HepG2 (cell line): ENCODE results near the gene SEMA5B. TPM values are rescaled to one million over a fixed set of nuclear protein-coding genes. Genes with fewer than 3 reads are reported as not detected.

ENCODE experiments used
- ATAC-seq: fragments of 200-7000 bp; cut with Tn5 transposase; 3 replicates; pipeline ENCODE4 v1.9.1; 2020; ENCODE audit warnings: mild to moderate bottlenecking, moderate library complexity
- BruUV-seq: library from RNA; stranded (reverse); fragments of 400-500 nt; replicated peaks from 2 replicates; lab custom pipeline; 2021; lab: Mats Ljungman, UMichigan
- CTCF ChIA-PET: fragments of 300-600 bp; formaldehyde crosslinking; extraction: SDS; loops from one replicate; lab custom pipeline; 2021; ENCODE audit warnings: low total read pairs, inconsistent platforms, low intra/inter-chr PET ratio; lab: Yijun Ruan, JAX
- POLR2A ChIA-PET: fragments of 350-600 bp; sonication (Branson Sonifier 250); formaldehyde crosslinking; loops from one replicate; lab custom pipeline; 2020; ENCODE audit warnings: antibody characterized with exemption, inconsistent platforms; lab: Yijun Ruan, JAX
- DNase-seq: peaks from one replicate; pipeline ENCODE4 v3.0.0-alpha.2; 2015; ENCODE audit warnings: low spot score
- FAIRE-seq: peaks from 3 replicates; lab custom pipeline; 2011; peaks lifted over from hg19 to GRCh38; lab: Jason Lieb, UNC
- H2AFZ ChIP-seq: one replicate; pipeline ENCODE4 v1.6.1; 2011; ENCODE audit warnings: low read length, inconsistent platforms
- H3K27ac ChIP-seq: fragments of 300-600 bp; 3 replicates; pipeline ENCODE4 v1.8.0; 2011; ENCODE audit warnings: mixed run types, mild to moderate bottlenecking, mixed read lengths, low read length, inconsistent platforms; ENCODE audit not compliant: insufficient read depth; ENCODE audit errors: extremely low read length
- H3K27me3 ChIP-seq, 2 experiments: fragments of 200-600 bp in 1 of 2; 2 replicates in 1 of 2; 3 replicates in 1 of 2; pipeline versions ENCODE4 v1.6.0 to v1.8.0; 2011; ENCODE audit warnings: low read length in 2 of 2, mild to moderate bottlenecking in 2 of 2, moderate library complexity in 2 of 2, inconsistent platforms in 1 of 2; ENCODE audit not compliant: insufficient read depth in 2 of 2, control insufficient read depth in 1 of 2
- H3K36me3 ChIP-seq, 2 experiments: fragments of 200-600 bp in 1 of 2; replicated peaks in 1 of 2; 2 replicates in 1 of 2; 3 replicates in 1 of 2; pipeline versions ENCODE4 v1.5.1 to v1.8.0; 2011; ENCODE audit warnings: low read length in 2 of 2, inconsistent platforms in 1 of 2; ENCODE audit not compliant: insufficient read depth in 2 of 2, control insufficient read depth in 1 of 2
- H3K4me1 ChIP-seq: 2 replicates; pipeline ENCODE4 v1.5.1; 2012; ENCODE audit warnings: low read length, inconsistent platforms; ENCODE audit not compliant: insufficient read depth
- H3K4me2 ChIP-seq: 2 replicates; pipeline ENCODE4 v1.6.0; 2011; ENCODE audit warnings: low read depth, low read length, inconsistent platforms
- H3K4me3 ChIP-seq, 3 experiments: fragments of 200-600 bp in 1 of 3; sonication (generic), shearing (Covaris generic) in 1 of 3; replicated peaks in 1 of 3; 2 replicates each; pipeline ENCODE4 v1.5.1; 2011 to 2016; ENCODE audit warnings: low read length in 3 of 3, inconsistent platforms in 2 of 3, low read depth in 2 of 3, mild to moderate bottlenecking in 2 of 3, control low read depth in 1 of 3, mixed read lengths in 1 of 3; ENCODE audit not compliant: insufficient read depth in 1 of 3
- H3K79me2 ChIP-seq: one replicate; pipeline ENCODE4 v1.6.1; 2011; ENCODE audit warnings: low read length, inconsistent platforms; ENCODE audit not compliant: insufficient read depth
- H3K9ac ChIP-seq: 2 replicates; pipeline ENCODE4 v1.6.0; 2011; ENCODE audit warnings: mild to moderate bottlenecking, low read depth, low read length, inconsistent platforms; ENCODE audit not compliant: insufficient read depth
- H3K9me3 ChIP-seq: 2 replicates; pipeline ENCODE4 v1.5.1; 2012; ENCODE audit warnings: mild to moderate bottlenecking, low read length
- H4K20me1 ChIP-seq: 2 replicates; pipeline ENCODE4 v1.6.0; 2011; ENCODE audit warnings: inconsistent platforms, mild to moderate bottlenecking, low read length, moderate library complexity; ENCODE audit not compliant: insufficient read depth
- DNMT1 ChIP-seq: sonication (generic); formaldehyde crosslinking; IDR thresholded peaks from 2 replicates; pipeline ENCODE4 v1.5.1; 2020; ENCODE audit warnings: mild to moderate bottlenecking, missing genetic modification reagents
- IRX3 ChIP-seq: sonication (generic); formaldehyde crosslinking; IDR thresholded peaks from 2 replicates; pipeline ENCODE4 v1.8.1; 2023; ENCODE audit warnings: mild to moderate bottlenecking, low read depth, missing genetic modification reagents, borderline replicate concordance
- MAF1 ChIP-seq: sonication (generic); formaldehyde crosslinking; IDR thresholded peaks from 2 replicates; pipeline ENCODE4 v1.5.0; 2020; ENCODE audit warnings: missing genetic modification reagents, borderline replicate concordance
- MYC ChIP-seq: sonication (generic); formaldehyde crosslinking; IDR thresholded peaks from 2 replicates; pipeline ENCODE4 v1.9.0; 2021; ENCODE audit warnings: missing genetic modification reagents, borderline replicate concordance
- NAIF1 ChIP-seq: sonication (generic); formaldehyde crosslinking; IDR thresholded peaks from 2 replicates; pipeline ENCODE4 v1.5.0; 2020; ENCODE audit warnings: mild to moderate bottlenecking, missing genetic modification reagents, borderline replicate concordance
- NFIB ChIP-seq: sonication (generic); formaldehyde crosslinking; IDR thresholded peaks from 2 replicates; pipeline ENCODE4 v1.9.0; 2021; ENCODE audit warnings: missing genetic modification reagents, mild to moderate bottlenecking, borderline replicate concordance
- TAF15 ChIP-seq: fragments of 200-400 bp; formaldehyde crosslinking; IDR thresholded peaks from one replicate; pipeline ENCODE4 v1.6.1; 2018; ENCODE audit warnings: mild to moderate bottlenecking, low read depth, low read length; ENCODE audit not compliant: poor library complexity, severe bottlenecking
- ZNF263 ChIP-seq: sonication (generic); formaldehyde crosslinking; IDR thresholded peaks from 2 replicates; pipeline ENCODE4 v1.4.0; 2020; ENCODE audit warnings: missing genetic modification reagents
- ZNF333 ChIP-seq: sonication (generic); formaldehyde crosslinking; IDR thresholded peaks from 2 replicates; pipeline ENCODE4 v1.4.0; 2020; ENCODE audit warnings: mild to moderate bottlenecking, missing genetic modification reagents, borderline replicate concordance
- ZNF383 ChIP-seq: sonication (generic); formaldehyde crosslinking; IDR thresholded peaks from 2 replicates; pipeline ENCODE4 v1.4.0; 2020; ENCODE audit warnings: missing genetic modification reagents, mild to moderate bottlenecking, borderline replicate concordance
- WGBS: methylation state at CpG from one replicate; pipeline ENCODE4 v1.1.6; 2017; ENCODE audit warnings: low lambda C conversion rate; 5-methylcytosine and 5-hydroxymethylcytosine counted together
- in situ Hi-C: cut with HindIII; loops from 2 replicates; pipeline ENCODE4 v1.10.0; 2017; ENCODE audit warnings: low pct_unique_long_range_greater_than_20kb; ENCODE audit not compliant: extremely low pct_ligation_motif_present
- intact Hi-C: fragments of 100-400 bp; cut with micrococcal nuclease; formaldehyde crosslinking; loops from one replicate; pipeline ENCODE4 v1.10.0; 2022; ENCODE audit not compliant: unreplicated experiment
- polyA plus RNA-seq, 8 experiments: library from polyadenylated mRNA; depleted of rRNA in 3 of 8; stranded (reverse) in 7 of 8; unstranded in 1 of 8; fragments of >200 nt; fragmentation: Illumina TruSeq in 4 of 8; extraction: Trizol in 4 of 8; gene quantifications; 2 replicates each; pipeline versions ENCODE4 v1.2.1 to v1.2.3, GENCODE V29; 2011 to 2016; ENCODE audit warnings: low read depth in 4 of 8, missing spikeins in 1 of 8, mixed read lengths in 1 of 8; ENCODE audit not compliant: insufficient read depth in 1 of 8
- total RNA-seq, 5 experiments: library from RNA; depleted of rRNA; stranded (reverse); fragments of >200 nt; fragmentation: Illumina TruSeq; extraction: Trizol; gene quantifications; 2 replicates each; pipeline ENCODE4 v1.2.3, GENCODE V29; 2016; ENCODE audit warnings: low read depth in 1 of 5
- TF ChIP-seq, protein P1 (sequence below): sonication (generic); formaldehyde crosslinking; conservative IDR thresholded peaks from 2 replicates; pipeline ENCODE4 v1.8.1; 2023; ENCODE audit warnings: missing genetic modification reagents
- TF ChIP-seq, protein P2 (sequence below): sonication (generic); formaldehyde crosslinking; IDR thresholded peaks from 2 replicates; pipeline ENCODE4 v1.8.0; 2022; ENCODE audit warnings: missing genetic modification reagents, low read depth, mild to moderate bottlenecking, borderline replicate concordance
- TF ChIP-seq, protein P3 (sequence below): sonication (generic); formaldehyde crosslinking; IDR thresholded peaks from 2 replicates; pipeline ENCODE4 v1.4.0; 2020; ENCODE audit warnings: missing genetic modification reagents
- TF ChIP-seq, protein P4 (sequence below): IDR thresholded peaks from 2 replicates; pipeline ENCODE4 v1.6.1; 2016; ENCODE audit warnings: missing compliant biosample characterization, missing genetic modification reagents, borderline replicate concordance

SEMA5B gene
- total and polyA plus RNA-seq, 2 of the 13 experiments (the other 11 are each of a cell fraction or from before 2014, with no cell fraction given) = not detected

DNA sequence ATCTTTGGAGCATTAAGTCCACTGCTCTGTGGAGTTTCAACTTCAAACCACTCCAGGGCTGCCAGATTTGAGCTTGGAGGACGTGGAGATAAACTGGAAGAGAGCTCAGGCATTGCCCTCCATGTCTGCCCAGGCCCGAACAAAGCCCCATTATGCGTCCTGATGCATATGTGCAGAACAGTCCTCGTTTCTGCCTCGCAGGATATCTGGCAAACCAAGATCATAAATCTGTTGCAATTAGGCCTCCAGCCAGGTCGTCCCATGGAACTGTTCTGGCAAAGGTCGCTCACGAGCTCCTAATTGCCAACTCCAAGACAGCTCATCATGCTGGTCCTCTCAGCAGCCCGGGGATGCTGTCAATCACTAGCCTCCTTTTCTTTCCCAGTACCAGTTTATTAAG, 91.2 kb downstream of the SEMA5B start (continued):
- TF ChIP-seq, protein P1, sequence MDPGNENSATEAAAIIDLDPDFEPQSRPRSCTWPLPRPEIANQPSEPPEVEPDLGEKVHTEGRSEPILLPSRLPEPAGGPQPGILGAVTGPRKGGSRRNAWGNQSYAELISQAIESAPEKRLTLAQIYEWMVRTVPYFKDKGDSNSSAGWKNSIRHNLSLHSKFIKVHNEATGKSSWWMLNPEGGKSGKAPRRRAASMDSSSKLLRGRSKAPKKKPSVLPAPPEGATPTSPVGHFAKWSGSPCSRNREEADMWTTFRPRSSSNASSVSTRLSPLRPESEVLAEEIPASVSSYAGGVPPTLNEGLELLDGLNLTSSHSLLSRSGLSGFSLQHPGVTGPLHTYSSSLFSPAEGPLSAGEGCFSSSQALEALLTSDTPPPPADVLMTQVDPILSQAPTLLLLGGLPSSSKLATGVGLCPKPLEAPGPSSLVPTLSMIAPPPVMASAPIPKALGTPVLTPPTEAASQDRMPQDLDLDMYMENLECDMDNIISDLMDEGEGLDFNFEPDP (CRISPR knock-in tag) = no peak
- TF ChIP-seq, protein P2, sequence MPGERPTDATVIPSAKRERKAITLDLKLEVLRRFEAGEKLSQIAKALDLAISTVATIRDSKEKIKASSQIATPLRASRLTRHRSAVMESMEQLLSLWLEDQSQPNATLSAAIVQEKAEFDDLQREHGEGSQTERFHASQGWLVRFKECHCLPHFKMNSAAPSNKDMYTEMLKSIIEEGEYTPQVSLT (CRISPR knock-in tag) = no peak

DNA sequence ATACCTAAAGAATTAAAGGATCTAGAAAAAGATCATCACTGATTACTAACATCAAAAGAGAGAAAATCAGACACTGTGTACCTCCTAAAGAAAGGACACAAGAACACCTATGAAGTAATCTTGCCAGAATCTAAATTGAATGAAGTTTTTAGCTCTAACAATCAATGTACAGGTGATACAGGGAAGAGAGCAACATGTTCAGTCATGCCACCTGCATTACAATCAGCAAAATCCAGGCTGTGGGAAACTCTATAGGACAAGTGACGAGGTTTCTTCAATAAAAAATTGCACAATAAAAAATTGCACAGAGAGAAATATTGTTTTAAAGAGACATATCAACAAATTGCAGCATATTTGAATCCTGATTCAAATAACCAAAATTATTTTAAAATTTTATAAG, 93.3 kb downstream of the SEMA5B start:
- ChIA-PET CTCF (no interaction called here), POLR2A (no interaction called here)
- no peak overlapping the region for H3K27ac ChIP-seq
- peaks cover 42% of the 10 kb centered on the region for H3K4me1 ChIP-seq
- H3K4me3 ChIP-seq = no peak overlapping the region
- no peak overlapping the region for H3K4me2 ChIP-seq
- FAIRE-seq = no peak
- H3K9me3 ChIP-seq = no peaks in the 10 kb centered on the region
- no peak overlapping the region for H2AFZ ChIP-seq
- no TSS peak for BruUV-seq
- H3K27me3 ChIP-seq = peaks cover 0 to 9% of the 10 kb centered on the region in 2 experiments; a peak in 2 of 5 replicates
- WGBS = 40% methylated on average over 1 of the region's 1 CpG
- no peaks in the 10 kb centered on the region for H3K36me3 ChIP-seq
- H4K20me1 ChIP-seq = no peaks in the 10 kb centered on the region
- no peak for ATAC-seq
- in situ Hi-C loops (no loop called here), intact Hi-C loops (no loop called here)
- H3K9ac ChIP-seq = no peak overlapping the region
- H3K79me2 ChIP-seq = no peaks in the 10 kb centered on the region
- no peak for DNase-seq
- no peak for TF ChIP-seq ZNF333 (CRISPR knock-in tag)
- TF ChIP-seq ZNF263 (CRISPR knock-in tag) = no peak
- TF ChIP-seq ZNF383 (CRISPR knock-in tag) = no peak
- TF ChIP-seq TAF15 = no peak
- no peak for TF ChIP-seq DNMT1
- no peak for TF ChIP-seq IRX3
- TF ChIP-seq NAIF1 (CRISPR knock-in tag) = no peak
- TF ChIP-seq, protein P3, sequence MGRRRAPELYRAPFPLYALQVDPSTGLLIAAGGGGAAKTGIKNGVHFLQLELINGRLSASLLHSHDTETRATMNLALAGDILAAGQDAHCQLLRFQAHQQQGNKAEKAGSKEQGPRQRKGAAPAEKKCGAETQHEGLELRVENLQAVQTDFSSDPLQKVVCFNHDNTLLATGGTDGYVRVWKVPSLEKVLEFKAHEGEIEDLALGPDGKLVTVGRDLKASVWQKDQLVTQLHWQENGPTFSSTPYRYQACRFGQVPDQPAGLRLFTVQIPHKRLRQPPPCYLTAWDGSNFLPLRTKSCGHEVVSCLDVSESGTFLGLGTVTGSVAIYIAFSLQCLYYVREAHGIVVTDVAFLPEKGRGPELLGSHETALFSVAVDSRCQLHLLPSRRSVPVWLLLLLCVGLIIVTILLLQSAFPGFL (CRISPR knock-in tag) = no peak
- TF ChIP-seq, protein P4, sequence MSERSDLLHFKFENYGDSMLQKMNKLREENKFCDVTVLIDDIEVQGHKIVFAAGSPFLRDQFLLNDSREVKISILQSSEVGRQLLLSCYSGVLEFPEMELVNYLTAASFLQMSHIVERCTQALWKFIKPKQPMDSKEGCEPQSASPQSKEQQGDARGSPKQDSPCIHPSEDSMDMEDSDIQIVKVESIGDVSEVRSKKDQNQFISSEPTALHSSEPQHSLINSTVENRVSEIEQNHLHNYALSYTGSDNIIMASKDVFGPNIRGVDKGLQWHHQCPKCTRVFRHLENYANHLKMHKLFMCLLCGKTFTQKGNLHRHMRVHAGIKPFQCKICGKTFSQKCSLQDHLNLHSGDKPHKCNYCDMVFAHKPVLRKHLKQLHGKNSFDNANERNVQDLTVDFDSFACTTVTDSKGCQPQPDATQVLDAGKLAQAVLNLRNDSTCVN (CRISPR knock-in tag) = no peak
- TF ChIP-seq MYC (CRISPR knock-in tag) = no peak
- TF ChIP-seq MAF1 = no peak
- no peak for TF ChIP-seq NFIB (CRISPR knock-in tag)
